Ishikawa (cell line): ENCODE data around the gene ASMTL.

Experiments
- CEBPB ChIP-seq: IDR thresholded peaks from 2 replicates; pipeline ENCODE4 v1.6.1; 2012
- CREB1 ChIP-seq: IDR thresholded peaks from 2 replicates; pipeline ENCODE4 v1.6.1; 2012; ENCODE audit warnings: low read depth
- EGR1 ChIP-seq: IDR thresholded peaks from 2 replicates; pipeline ENCODE4 v1.6.1; 2012
- EP300 ChIP-seq: IDR thresholded peaks from 2 replicates; pipeline ENCODE4 v1.6.1; 2012; ENCODE audit warnings: borderline replicate concordance
- FOXM1 ChIP-seq: IDR thresholded peaks from 2 replicates; pipeline ENCODE4 v1.6.1; 2012; ENCODE audit warnings: low read depth, borderline replicate concordance
- MAX ChIP-seq: IDR thresholded peaks from 2 replicates; pipeline ENCODE4 v1.6.1; 2012
- NFIC ChIP-seq: IDR thresholded peaks from 2 replicates; pipeline ENCODE4 v1.6.1; 2012
- RAD21 ChIP-seq: IDR thresholded peaks from 2 replicates; pipeline ENCODE4 v1.6.1; 2012; ENCODE audit warnings: low read depth
- REST ChIP-seq: IDR thresholded peaks from 2 replicates; pipeline ENCODE4 v1.6.1; 2012; ENCODE audit warnings: low read depth, mild to moderate bottlenecking
- TAF1 ChIP-seq: IDR thresholded peaks from 2 replicates; pipeline ENCODE4 v1.6.1; 2012; ENCODE audit warnings: low read depth, mild to moderate bottlenecking
- TCF12 ChIP-seq: IDR thresholded peaks from 2 replicates; pipeline ENCODE4 v1.6.1; 2012; ENCODE audit warnings: low read depth
- TEAD4 ChIP-seq: IDR thresholded peaks from 2 replicates; pipeline ENCODE4 v1.6.1; 2012
- USF1 ChIP-seq: IDR thresholded peaks from 2 replicates; pipeline ENCODE4 v1.6.1; 2012
- YY1 ChIP-seq: IDR thresholded peaks from 2 replicates; pipeline ENCODE4 v1.6.1; 2012; ENCODE audit warnings: low read depth
- ZBTB7A ChIP-seq: IDR thresholded peaks from 2 replicates; pipeline ENCODE4 v1.6.1; 2012; ENCODE audit warnings: low read depth

The ASMTL gene

GRCh38 chrX:1385253-1386223, 67.2 kb downstream of the ASMTL start:
- TF ChIP-seq REST (no peak), CEBPB (no peak), NFIC (no peak), TAF1 (no peak), EP300 (no peak), MAX (no peak), EGR1 (no peak), TCF12 (no peak), RAD21 (no peak), FOXM1 (no peak), ZBTB7A (no peak), CREB1 (no peak), YY1 (no peak)

GRCh38 chrX:1384658-1385252, 68.0 kb downstream of the ASMTL start:
- TF ChIP-seq TEAD4 = no peak
- TF ChIP-seq FOXM1 = no peak
- TF ChIP-seq MAX = no peak
- TF ChIP-seq REST = no peak
- no peak for TF ChIP-seq YY1
- no peak for TF ChIP-seq NFIC
- no peak for TF ChIP-seq ZBTB7A
- no peak for TF ChIP-seq CREB1
- no peak for TF ChIP-seq USF1
- TF ChIP-seq EP300 = no peak
- TF ChIP-seq RAD21 = no peak
- no peak for TF ChIP-seq EGR1

GRCh38 chrX:1380672-1381233, 72.0 kb downstream of the ASMTL start:
- TF ChIP-seq CREB1 = no peak

- TF ChIP-seq TEAD4 (no peak), USF1 (no peak), YY1 (no peak), TCF12 (no peak), FOXM1 (no peak), ZBTB7A (no peak), CREB1 (no peak), TAF1 (no peak), CEBPB (no peak), MAX (no peak), REST (no peak)
Measured at GRCh38 chrX:1378306-1378759, 74.4 kb downstream of the ASMTL start.
